ENCODE data around the gene MMAB.
A peak's percentile ranks its signal among the peaks of the same experiment; 100 is the strongest.

MMAB gene

GRCh38 chr12:109615556-109616229, 42.4 kb upstream of the MMAB start:
- no peak overlapping the region for H3K4me3 ChIP-seq (replicated peaks; ENCODE audit: low read depth, low read length)
- TF ChIP-seq CTCF (IDR thresholded peaks at IDR 0.05; ENCODE audit: low read depth, low read length, missing control alignments): no peak
- DNase-seq (ENCODE audit: extremely low read depth, low read depth): no peak

- no peak for DNase-seq (ENCODE audit: extremely low read depth, low read depth)
- no peak for TF ChIP-seq CTCF (IDR thresholded peaks at IDR 0.05; ENCODE audit: low read depth, low read length, missing control alignments)
- H3K4me3 ChIP-seq (replicated peaks; ENCODE audit: low read depth, low read length): no peak overlapping the region
Measured at GRCh38 chr12:109613649-109614455, 40.5 kb upstream of the MMAB start.

- DNase-seq (ENCODE audit: extremely low read depth, low read depth): no peak
- no peak overlapping the region for H3K4me3 ChIP-seq (replicated peaks; ENCODE audit: low read depth, low read length)
- peak; percentile 35 for TF ChIP-seq CTCF (IDR thresholded peaks at IDR 0.05; ENCODE audit: low read depth, low read length, missing control alignments)
Measured at GRCh38 chr12:109612975-109613502, 39.7 kb upstream of the MMAB start.

- DNase-seq (ENCODE audit: extremely low read depth, low read depth): no peak
- H3K4me3 ChIP-seq (replicated peaks; ENCODE audit: low read depth, low read length): no peak overlapping the region
- TF ChIP-seq CTCF (IDR thresholded peaks at IDR 0.05; ENCODE audit: low read depth, low read length, missing control alignments): no peak
Measured at GRCh38 chr12:109612003-109612402, 38.7 kb upstream of the MMAB start.

GRCh38 chr12:109611223-109611622, 37.9 kb upstream of the MMAB start:
- DNase-seq (ENCODE audit: extremely low read depth, low read depth): no peak
- TF ChIP-seq CTCF (IDR thresholded peaks at IDR 0.05; ENCODE audit: low read depth, low read length, missing control alignments): no peak
- no peak overlapping the region for H3K4me3 ChIP-seq (replicated peaks; ENCODE audit: low read depth, low read length)

GRCh38 chr12:109610523-109610922, 37.2 kb upstream of the MMAB start:
- DNase-seq (ENCODE audit: extremely low read depth, low read depth): no peak
- H3K4me3 ChIP-seq (replicated peaks; ENCODE audit: low read depth, low read length): no peak overlapping the region
- TF ChIP-seq CTCF (IDR thresholded peaks at IDR 0.05; ENCODE audit: low read depth, low read length, missing control alignments): no peak
